PC-9 (cell line): Measurements from ENCODE around the gene MSN.

Experiments used
- EZH2 ChIP-seq: fragments of 200-600 bp; sonication (generic); IDR thresholded peaks from 2 replicates; pipeline ENCODE4 v1.8.0; 2017; ENCODE audit warnings: antibody characterized with exemption, low read depth
- TF ChIP-seq, protein P1 (sequence below): fragments of 200-600 bp; sonication (generic); conservative IDR thresholded peaks from 2 replicates; pipeline ENCODE4 v1.6.1; 2017; ENCODE audit warnings: mixed run types, antibody characterized with exemption, mild to moderate bottlenecking, moderate library complexity

DNA sequence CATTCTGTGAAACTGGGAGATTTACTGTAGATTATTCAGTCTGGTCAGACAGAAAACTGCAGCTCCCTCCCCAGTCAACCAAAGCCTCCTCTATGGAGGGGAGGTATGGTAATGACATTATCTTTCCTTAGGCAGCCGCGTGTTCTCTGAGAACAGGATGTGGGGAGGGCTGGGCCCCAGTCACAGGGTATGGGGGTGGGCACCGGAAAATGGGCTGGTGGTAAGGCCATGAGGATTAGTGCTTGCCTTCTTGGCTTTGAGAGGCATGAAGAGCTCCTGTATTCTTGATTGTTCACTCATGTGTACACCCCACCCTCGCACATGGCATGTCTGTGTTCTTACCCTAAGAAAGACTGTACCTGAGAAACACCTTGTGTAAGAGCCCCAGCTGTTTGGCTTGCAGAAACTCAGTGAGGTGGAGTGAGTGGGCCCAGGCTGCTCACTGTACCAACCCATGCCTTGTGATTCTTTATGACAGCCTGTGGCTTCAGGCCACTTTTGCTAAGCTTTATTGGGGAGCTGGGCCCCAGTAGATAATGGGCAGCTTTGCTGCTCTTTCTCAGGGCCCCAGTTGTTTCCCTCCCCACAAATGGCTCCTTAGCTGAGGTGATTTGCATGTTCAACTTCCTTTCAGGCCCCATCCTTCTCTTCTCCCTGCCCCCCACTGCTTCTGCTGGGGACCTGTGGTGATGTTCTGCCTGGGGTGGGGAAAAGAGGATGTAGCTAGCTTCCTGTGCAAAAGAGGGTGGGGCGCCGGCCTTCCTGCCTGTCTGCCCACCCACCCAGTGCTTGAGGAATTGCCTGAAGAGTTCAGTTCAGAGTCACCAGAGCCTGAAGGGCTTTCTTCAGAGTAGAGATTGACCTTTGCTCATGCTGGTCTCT is 30.7 kb downstream of the MSN start:
- no peak for TF ChIP-seq EZH2
- TF ChIP-seq, protein P1, sequence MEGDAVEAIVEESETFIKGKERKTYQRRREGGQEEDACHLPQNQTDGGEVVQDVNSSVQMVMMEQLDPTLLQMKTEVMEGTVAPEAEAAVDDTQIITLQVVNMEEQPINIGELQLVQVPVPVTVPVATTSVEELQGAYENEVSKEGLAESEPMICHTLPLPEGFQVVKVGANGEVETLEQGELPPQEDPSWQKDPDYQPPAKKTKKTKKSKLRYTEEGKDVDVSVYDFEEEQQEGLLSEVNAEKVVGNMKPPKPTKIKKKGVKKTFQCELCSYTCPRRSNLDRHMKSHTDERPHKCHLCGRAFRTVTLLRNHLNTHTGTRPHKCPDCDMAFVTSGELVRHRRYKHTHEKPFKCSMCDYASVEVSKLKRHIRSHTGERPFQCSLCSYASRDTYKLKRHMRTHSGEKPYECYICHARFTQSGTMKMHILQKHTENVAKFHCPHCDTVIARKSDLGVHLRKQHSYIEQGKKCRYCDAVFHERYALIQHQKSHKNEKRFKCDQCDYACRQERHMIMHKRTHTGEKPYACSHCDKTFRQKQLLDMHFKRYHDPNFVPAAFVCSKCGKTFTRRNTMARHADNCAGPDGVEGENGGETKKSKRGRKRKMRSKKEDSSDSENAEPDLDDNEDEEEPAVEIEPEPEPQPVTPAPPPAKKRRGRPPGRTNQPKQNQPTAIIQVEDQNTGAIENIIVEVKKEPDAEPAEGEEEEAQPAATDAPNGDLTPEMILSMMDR = no peak
